ENCODE measurements around the gene OGDH. TPM values are rescaled to one million over a fixed set of nuclear protein-coding genes. Genes with fewer than 3 reads are reported as not detected.

OGDH gene
- total and polyA plus RNA-seq, 2 of the 13 experiments (the other 11 are each of a cell fraction or from before 2014, with no cell fraction given), result 17.4 to 25.4 TPM

DNA sequence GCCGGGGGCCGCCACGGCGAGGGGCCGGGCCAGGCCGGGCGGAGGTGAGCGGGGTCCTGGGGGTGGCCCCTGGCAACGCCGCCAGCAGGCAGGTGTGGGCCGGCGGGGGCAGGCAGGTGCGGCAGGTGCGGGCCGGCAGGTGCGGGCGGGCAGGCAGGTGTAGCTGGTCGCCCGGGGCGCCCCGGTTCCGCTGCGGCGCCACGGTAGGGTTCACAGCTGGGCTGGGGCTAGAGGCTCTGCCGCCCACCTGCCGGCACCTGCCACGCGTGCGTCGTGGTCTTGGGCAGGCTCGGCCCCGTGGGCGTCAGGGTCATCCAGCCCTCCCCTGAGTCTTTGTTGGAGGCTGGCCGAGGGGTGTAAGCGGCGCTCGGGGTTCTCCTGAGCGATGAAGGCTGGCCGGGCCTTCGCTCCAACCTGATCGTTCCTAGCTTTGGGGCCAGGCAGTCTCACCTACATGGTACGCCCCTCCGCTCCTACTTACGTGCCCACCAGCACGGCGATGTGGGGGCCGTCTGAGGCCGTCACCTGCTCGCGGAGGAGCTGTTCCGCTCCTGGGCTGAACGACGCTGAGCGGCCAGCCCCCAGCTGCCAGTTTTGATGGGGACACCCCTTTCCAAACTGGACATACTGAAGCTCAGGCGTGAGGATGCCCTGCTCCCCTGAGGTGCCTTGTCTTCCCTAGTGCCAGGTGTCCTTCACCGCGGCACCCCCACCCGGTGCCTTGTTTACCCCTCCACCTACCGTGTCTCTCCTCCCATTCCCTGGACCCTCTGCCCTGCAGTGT lies 142.7 kb downstream of the OGDH start (continued):
- TF ChIP-seq PRDM10 (CRISPR knock-in tag; IDR thresholded peaks at IDR 0.05; ENCODE audit: low read depth) (no peak), NFE2 (CRISPR knock-in tag; IDR thresholded peaks at IDR 0.05) (no peak), ZNF639 (CRISPR knock-in tag; conservative IDR thresholded peaks at IDR 0.05) (no peak), SP2 (CRISPR knock-in tag; IDR thresholded peaks at IDR 0.05) (no peak), HNRNPH1 (optimal IDR thresholded peaks at IDR 0.05; ENCODE audit: low read depth, low read length) (no peak), ZNF703 (CRISPR knock-in tag; IDR thresholded peaks at IDR 0.05; ENCODE audit: borderline replicate concordance) (no peak), MBNL3 (CRISPR knock-in tag; conservative IDR thresholded peaks at IDR 0.05) (no peak), ZNF432 (CRISPR knock-in tag; IDR thresholded peaks at IDR 0.05; ENCODE audit: borderline replicate concordance) (no peak), NR2F1 (CRISPR knock-in tag; IDR thresholded peaks at IDR 0.05) (no peak), CENPT (CRISPR knock-in tag; IDR thresholded peaks at IDR 0.05; ENCODE audit: low read depth) (no peak), DNMT1 (CRISPR knock-in tag; IDR thresholded peaks at IDR 0.05) (no peak), ZMYM4 (CRISPR knock-in tag; IDR thresholded peaks at IDR 0.05) (no peak), MTA1 (CRISPR knock-in tag; IDR thresholded peaks at IDR 0.05; ENCODE audit: borderline replicate concordance) (peak; percentile 57; the same call in 1 of the 2 replicates), ZFP90 (CRISPR knock-in tag; IDR thresholded peaks at IDR 0.05; ENCODE audit: borderline replicate concordance) (no peak), ZNF20 (CRISPR knock-in tag; IDR thresholded peaks at IDR 0.05) (no peak), ZMAT3 (CRISPR knock-in tag; conservative IDR thresholded peaks at IDR 0.05) (no peak), SALL1 (CRISPR knock-in tag; IDR thresholded peaks at IDR 0.05) (peak; percentile 41; the same call in 1 of the 2 replicates)
- TF ChIP-seq, protein P1, sequence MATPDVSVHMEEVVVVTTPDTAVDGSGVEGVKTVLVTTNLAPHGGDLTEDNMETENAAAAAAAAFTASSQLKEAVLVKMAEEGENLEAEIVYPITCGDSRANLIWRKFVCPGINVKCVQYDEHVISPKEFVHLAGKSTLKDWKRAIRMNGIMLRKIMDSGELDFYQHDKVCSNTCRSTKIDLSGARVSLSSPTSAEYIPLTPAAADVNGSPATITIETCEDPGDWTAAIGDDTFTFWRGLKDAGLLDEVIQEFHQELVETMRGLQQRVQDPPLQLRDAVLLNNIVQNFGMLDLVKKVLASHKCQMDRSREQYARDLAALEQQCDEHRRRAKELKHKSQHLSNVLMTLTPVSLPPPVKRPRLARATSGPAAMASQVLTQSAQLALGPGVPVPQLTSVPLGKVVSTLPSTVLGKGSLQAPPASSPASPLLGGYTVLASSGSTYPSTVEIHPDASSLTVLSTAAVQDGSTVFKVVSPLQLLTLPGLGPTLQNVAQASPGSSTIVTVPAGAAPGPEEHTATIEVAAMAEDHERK (CRISPR knock-in tag; IDR thresholded peaks at IDR 0.05; ENCODE audit: low read depth), result no peak
- TF ChIP-seq, protein P2, sequence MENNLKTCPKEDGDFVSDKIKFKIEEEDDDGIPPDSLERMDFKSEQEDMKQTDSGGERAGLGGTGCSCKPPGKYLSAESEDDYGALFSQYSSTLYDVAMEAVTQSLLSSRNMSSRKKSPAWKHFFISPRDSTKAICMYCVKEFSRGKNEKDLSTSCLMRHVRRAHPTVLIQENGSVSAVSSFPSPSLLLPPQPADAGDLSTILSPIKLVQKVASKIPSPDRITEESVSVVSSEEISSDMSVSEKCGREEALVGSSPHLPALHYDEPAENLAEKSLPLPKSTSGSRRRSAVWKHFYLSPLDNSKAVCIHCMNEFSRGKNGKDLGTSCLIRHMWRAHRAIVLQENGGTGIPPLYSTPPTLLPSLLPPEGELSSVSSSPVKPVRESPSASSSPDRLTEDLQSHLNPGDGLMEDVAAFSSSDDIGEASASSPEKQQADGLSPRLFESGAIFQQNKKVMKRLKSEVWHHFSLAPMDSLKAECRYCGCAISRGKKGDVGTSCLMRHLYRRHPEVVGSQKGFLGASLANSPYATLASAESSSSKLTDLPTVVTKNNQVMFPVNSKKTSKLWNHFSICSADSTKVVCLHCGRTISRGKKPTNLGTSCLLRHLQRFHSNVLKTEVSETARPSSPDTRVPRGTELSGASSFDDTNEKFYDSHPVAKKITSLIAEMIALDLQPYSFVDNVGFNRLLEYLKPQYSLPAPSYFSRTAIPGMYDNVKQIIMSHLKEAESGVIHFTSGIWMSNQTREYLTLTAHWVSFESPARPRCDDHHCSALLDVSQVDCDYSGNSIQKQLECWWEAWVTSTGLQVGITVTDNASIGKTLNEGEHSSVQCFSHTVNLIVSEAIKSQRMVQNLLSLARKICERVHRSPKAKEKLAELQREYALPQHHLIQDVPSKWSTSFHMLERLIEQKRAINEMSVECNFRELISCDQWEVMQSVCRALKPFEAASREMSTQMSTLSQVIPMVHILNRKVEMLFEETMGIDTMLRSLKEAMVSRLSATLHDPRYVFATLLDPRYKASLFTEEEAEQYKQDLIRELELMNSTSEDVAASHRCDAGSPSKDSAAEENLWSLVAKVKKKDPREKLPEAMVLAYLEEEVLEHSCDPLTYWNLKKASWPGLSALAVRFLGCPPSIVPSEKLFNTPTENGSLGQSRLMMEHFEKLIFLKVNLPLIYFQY (CRISPR knock-in tag; IDR thresholded peaks at IDR 0.05; ENCODE audit: borderline replicate concordance), result no peak
